T-helper 17 cell (primary cell): ENCODE measurements around the gene NUTM1. TPM values are rescaled to one million over a fixed set of nuclear protein-coding genes. Genes with fewer than 3 reads are reported as not detected.
"Not testable (repeated sequence)": the region's sequence is repeated elsewhere in the genome, so short reads cannot be mapped to it uniquely, and the experiment has no call there.

Source experiments
- ATAC-seq: fragments of 150-1000 bp; cut with Tn5 transposase; 2 replicates; pipeline ENCODE4 v1.10.0; 2021; ENCODE audit warnings: mild to moderate bottlenecking, moderate library complexity
- DNase-seq, 3 donors: peaks; one replicate each; pipeline versions ENCODE4 v3.0.0 to v3.0.0-alpha.2; 2020 to 2021
- H3K9me3 ChIP-seq: one replicate; pipeline ENCODE4 v1.7.0; 2013; ENCODE audit warnings: low read length, mild to moderate bottlenecking; ENCODE audit not compliant: control insufficient read depth, poor library complexity, severe bottlenecking
- H3K27ac Mint-ChIP-seq: one replicate; pipeline ENCODE4 v1.8.0; 2022; ENCODE audit warnings: mild to moderate bottlenecking, moderate library complexity, mixed read lengths
- H3K27me3 Mint-ChIP-seq: one replicate; pipeline ENCODE4 v1.8.0; 2022; ENCODE audit warnings: mixed read lengths
- H3K36me3 Mint-ChIP-seq: one replicate; pipeline ENCODE4 v1.8.0; 2022; ENCODE audit warnings: low read depth, mixed read lengths
- H3K4me1 Mint-ChIP-seq: one replicate; pipeline ENCODE4 v1.8.0; 2022; ENCODE audit warnings: mild to moderate bottlenecking, mixed read lengths
- H3K4me3 Mint-ChIP-seq: one replicate; pipeline ENCODE4 v1.8.0; 2022; ENCODE audit warnings: mild to moderate bottlenecking, moderate library complexity, mixed read lengths
- total RNA-seq, 4 donors: library from RNA in 2 of 4; stranded (reverse) in 2 of 4; gene quantifications; one replicate each; pipeline ENCODE4 v1.2.3 and lab custom pipeline; 2022 to 2026

Gene NUTM1
- total RNA-seq, 2 donors from 2014 or later: not detected

DNA sequence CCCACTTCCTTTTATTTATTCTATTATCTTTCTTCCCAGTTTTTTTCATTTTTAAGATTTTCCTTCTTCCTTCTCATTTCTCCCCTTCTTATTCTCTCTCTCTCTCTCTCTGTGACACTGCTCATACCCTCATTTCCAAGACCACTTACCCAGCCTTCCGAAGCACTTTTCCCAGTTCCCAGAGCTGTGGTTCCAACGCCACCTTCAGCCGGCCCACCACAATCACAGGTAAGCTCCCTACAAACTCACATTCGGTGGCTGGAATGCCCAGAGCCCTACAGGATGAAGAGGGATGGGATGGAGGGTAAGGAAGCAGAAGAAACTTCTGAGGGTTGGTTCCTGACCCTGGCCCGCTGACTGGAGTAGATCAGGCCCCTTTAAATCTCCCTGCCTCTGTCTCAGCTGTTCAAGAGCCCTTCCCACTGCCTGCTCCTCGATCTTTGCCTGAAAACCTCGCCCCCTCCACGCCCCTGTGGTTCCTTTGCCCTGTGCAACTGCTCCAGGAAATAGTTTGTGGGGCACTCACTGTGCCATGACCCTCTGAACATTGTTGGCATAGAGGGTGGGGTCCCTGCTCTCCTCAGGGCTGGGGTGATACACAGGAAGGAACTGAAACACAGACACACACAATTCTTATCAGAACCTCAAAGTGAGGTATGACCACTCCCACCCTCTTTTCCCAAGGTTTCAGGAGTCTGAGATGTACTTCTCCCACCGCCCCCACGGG is 19.1 kb downstream of the NUTM1 start:
- Mint-ChIP-seq H3K4me1 (peaks cover 27% of the 10 kb centered on the region), H3K4me3 (no peak overlapping the region), H3K27ac (peak overlapping the region; percentile 93), H3K27me3 (no peaks in the 10 kb centered on the region), H3K36me3 (peaks cover 6% of the 10 kb centered on the region)
- ATAC-seq (no peak), DNase-seq (no peak)
- no peaks in the 10 kb centered on the region for H3K9me3 ChIP-seq

- Mint-ChIP-seq H3K27me3 (no peaks in the 10 kb centered on the region), H3K4me1 (peaks cover 38% of the 10 kb centered on the region), H3K4me3 (no peak overlapping the region), H3K27ac (peak overlapping the region; percentile 9), H3K36me3 (peaks cover 4% of the 10 kb centered on the region)
- DNase-seq: no peak
- ATAC-seq: no peak
- H3K9me3 ChIP-seq: no peaks in the 10 kb centered on the region
Observed at GRCh38 chr15:34364041-34364440, 20.9 kb downstream of the NUTM1 start.

- Mint-ChIP-seq H3K4me1 (peaks cover 42% of the 10 kb centered on the region), H3K27ac (peak overlapping the region; percentile 88), H3K27me3 (no peaks in the 10 kb centered on the region), H3K4me3 (peak overlapping the region; percentile 98), H3K36me3 (peaks cover 4% of the 10 kb centered on the region)
- no peaks in the 10 kb centered on the region for H3K9me3 ChIP-seq
- peak in 1 of 3 donors; percentile 17 for DNase-seq
- ATAC-seq: no peak
Observed at GRCh38 chr15:34365091-34365825, 22.1 kb downstream of the NUTM1 start.

DNA sequence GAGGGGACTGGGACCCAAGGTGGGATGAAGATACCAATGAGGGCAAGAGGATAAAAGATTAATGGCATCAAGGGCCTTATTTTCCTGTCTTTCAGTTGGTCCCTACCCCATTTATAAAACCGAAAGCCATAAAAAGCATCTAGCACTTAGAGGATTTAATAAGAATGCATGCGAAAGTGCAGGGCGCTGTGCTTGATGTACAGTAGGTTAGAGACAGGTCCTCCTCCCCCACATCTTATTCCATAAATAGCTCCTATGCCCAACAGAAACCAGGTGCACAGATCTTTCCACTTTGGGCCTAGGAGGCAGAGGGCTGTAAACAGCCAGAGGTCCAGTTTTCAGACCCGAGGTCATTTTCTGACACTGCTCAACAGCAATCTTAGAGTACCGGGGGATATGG is 22.7 kb downstream of the NUTM1 start:
- H3K27me3 Mint-ChIP-seq: no peaks in the 10 kb centered on the region
- peak overlapping the region; percentile 88 for H3K27ac Mint-ChIP-seq
- peaks cover 42% of the 10 kb centered on the region for H3K4me1 Mint-ChIP-seq
- no peaks in the 10 kb centered on the region for H3K9me3 ChIP-seq
- DNase-seq (no peak), ATAC-seq (no peak)
- H3K36me3 Mint-ChIP-seq: peaks cover 3% of the 10 kb centered on the region
- peak overlapping the region; percentile 98 for H3K4me3 Mint-ChIP-seq

- no peak for ATAC-seq
- no peaks in the 10 kb centered on the region for H3K9me3 ChIP-seq
- peak; percentile 22 to 44 (median 40) for DNase-seq
- peak overlapping the region; percentile 88 for H3K27ac Mint-ChIP-seq
- no peaks in the 10 kb centered on the region for H3K27me3 Mint-ChIP-seq
- no peaks in the 10 kb centered on the region for H3K36me3 Mint-ChIP-seq
- peak overlapping the region; percentile 98 for H3K4me3 Mint-ChIP-seq
- peaks cover 42% of the 10 kb centered on the region for H3K4me1 Mint-ChIP-seq
Observed at GRCh38 chr15:34366271-34367065, 23.4 kb downstream of the NUTM1 start.

GRCh38 chr15:34367101-34368081 is 24.3 kb downstream of the NUTM1 start, which contains the start of gene LPCAT4:
Gene LPCAT4, minus strand, starts transcription at chr15:34367196. Its CDS starts 96 bp downstream, at chr15:34367100.
- peak within 1 kb of the TSS; percentile 88 for H3K27ac Mint-ChIP-seq
- ATAC-seq (peak; percentile 88), DNase-seq (peak; percentile 84 to 86 (median 85))
- H3K9me3 ChIP-seq: no peaks in the 10 kb centered on the region
- H3K27me3 Mint-ChIP-seq: no peaks in the 10 kb centered on the region
- peaks cover 40% of the 10 kb centered on the region for H3K4me1 Mint-ChIP-seq
- H3K36me3 Mint-ChIP-seq: no peaks in the 10 kb centered on the region
- H3K4me3 Mint-ChIP-seq: peak within 1 kb of the TSS; percentile 98

DNA sequence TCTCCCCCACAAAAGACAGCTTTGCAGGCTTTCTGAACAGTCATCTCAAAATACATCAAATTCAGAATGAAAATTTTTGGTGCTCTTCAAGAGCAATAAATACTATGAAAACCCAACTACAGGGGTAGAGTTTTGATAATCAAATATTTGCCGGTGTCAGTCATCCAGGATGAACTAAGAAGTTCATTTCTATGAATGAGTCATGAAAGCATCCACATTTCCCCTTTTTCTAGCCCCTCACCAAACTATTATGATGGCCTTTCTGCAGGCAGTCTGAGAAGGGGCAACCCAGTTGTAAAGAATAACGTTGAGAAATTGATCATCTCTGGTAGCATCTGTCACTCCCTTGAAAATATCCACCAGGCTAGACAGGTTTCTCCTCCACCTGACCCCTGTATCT is 27.0 kb downstream of the NUTM1 start:
- H3K4me1 Mint-ChIP-seq: peaks cover 32% of the 10 kb centered on the region
- DNase-seq: no peak
- no peaks in the 10 kb centered on the region for H3K36me3 Mint-ChIP-seq
- H3K4me3 Mint-ChIP-seq: no peak overlapping the region
- H3K9me3 ChIP-seq: no peaks in the 10 kb centered on the region
- peak overlapping the region; percentile 88 for H3K27ac Mint-ChIP-seq
- H3K27me3 Mint-ChIP-seq: no peaks in the 10 kb centered on the region
- ATAC-seq: no peak

DNA sequence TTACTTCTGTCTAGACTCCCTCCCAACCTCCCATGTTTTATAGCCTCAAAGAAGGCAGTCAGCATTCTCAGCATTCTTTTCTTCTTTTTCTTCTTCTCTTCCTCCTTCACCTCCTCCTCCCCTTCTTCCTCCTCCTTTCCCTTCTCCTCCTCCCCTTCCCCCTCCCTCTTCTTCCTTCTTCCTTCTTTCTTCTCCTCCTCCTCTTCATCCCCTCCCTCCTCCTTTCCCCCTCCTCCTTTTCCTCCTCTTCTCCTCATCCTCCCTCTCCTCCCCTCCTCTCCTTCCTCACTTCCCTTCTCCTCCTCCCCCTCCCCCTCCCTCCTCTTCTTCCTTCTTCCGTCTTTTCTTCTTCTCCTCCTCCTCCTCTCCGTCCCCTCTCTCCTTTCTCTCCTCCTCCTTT is 27.5 kb downstream of the NUTM1 start:
- no peaks in the 10 kb centered on the region for H3K9me3 ChIP-seq
- H3K4me3 Mint-ChIP-seq: no peak overlapping the region
- no peaks in the 10 kb centered on the region for H3K36me3 Mint-ChIP-seq
- no peaks in the 10 kb centered on the region for H3K27me3 Mint-ChIP-seq
- peak overlapping the region; percentile 88 for H3K27ac Mint-ChIP-seq
- H3K4me1 Mint-ChIP-seq: peaks cover 28% of the 10 kb centered on the region
- DNase-seq: no peak
- ATAC-seq: no peak

- Mint-ChIP-seq H3K36me3 (no peaks in the 10 kb centered on the region), H3K4me3 (no peak overlapping the region), H3K27me3 (no peaks in the 10 kb centered on the region), H3K4me1 (peaks cover 6% of the 10 kb centered on the region), H3K27ac (peak overlapping the region; percentile 51)
- no peaks in the 10 kb centered on the region for H3K9me3 ChIP-seq
- ATAC-seq: no peak
- DNase-seq: no peak
Observed at GRCh38 chr15:34373951-34374350, 30.8 kb downstream of the NUTM1 start.

- H3K9me3 ChIP-seq: no peaks in the 10 kb centered on the region
- peak overlapping the region; percentile 51 for H3K27ac Mint-ChIP-seq
- DNase-seq (no peak), ATAC-seq (no peak)
- H3K4me3 Mint-ChIP-seq: no peak overlapping the region
- H3K36me3 Mint-ChIP-seq: no peaks in the 10 kb centered on the region
- no peaks in the 10 kb centered on the region for H3K27me3 Mint-ChIP-seq
- peaks cover 4% of the 10 kb centered on the region for H3K4me1 Mint-ChIP-seq
Observed at GRCh38 chr15:34374816-34375215, 31.7 kb downstream of the NUTM1 start.

DNA sequence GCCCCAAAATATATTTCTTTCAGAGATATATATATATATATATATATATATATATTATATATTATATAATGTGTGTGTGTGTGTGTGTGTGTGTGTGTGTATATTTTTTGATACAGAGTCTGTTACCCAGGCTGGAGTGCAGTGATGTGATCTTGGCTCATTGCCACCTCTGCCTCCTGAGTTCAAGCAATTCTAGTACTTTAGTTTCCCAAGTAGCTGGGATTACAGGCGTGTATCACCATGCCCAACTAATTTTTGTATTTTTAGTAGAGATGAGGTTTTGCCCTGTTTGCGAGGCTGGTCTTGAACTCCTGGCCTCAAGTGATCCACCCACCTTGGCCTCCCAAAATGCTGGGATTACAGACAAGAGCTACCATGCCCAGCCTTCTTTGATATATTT is 32.4 kb downstream of the NUTM1 start:
- not testable (repeated sequence) for H3K4me1 Mint-ChIP-seq, DNase-seq, ATAC-seq, H3K9me3 ChIP-seq, H3K27me3 Mint-ChIP-seq, H3K4me3 Mint-ChIP-seq, H3K27ac Mint-ChIP-seq, H3K36me3 Mint-ChIP-seq

GRCh38 chr15:34376856-34377255 is 33.7 kb downstream of the NUTM1 start:
- Mint-ChIP-seq H3K4me3 (no peak overlapping the region), H3K27ac (no peak overlapping the region), H3K36me3 (no peaks in the 10 kb centered on the region), H3K27me3 (no peaks in the 10 kb centered on the region), H3K4me1 (peaks cover 2% of the 10 kb centered on the region)
- ATAC-seq: no peak
- H3K9me3 ChIP-seq: no peaks in the 10 kb centered on the region
- DNase-seq: no peak
